Esophagus squamous epithelium (tissue), 5 donors: ENCODE measurements around the gene LONRF2. TPM values are rescaled to one million over a fixed set of nuclear protein-coding genes. Genes with fewer than 3 reads are reported as not detected.

Source experiments
- DNase-seq: peaks from one replicate; lab custom pipeline; 2025; lab: John Stamatoyannopoulos, UW
- H3K27ac ChIP-seq, 4 donors: fragments of 200-600 bp; sonication (generic); one replicate each; pipeline ENCODE4 v1.5.1; 2016 to 2019; ENCODE audit warnings: mild to moderate bottlenecking in 1 of 4
- H3K27me3 ChIP-seq, 4 donors: fragments of 200-600 bp; sonication (generic); 1 replicate in 3 of 4; 2 replicates in 1 of 4; pipeline versions ENCODE4 v1.5.1 to v1.6.0; 2017 to 2021; ENCODE audit warnings: antibody characterized with exemption in 1 of 4
- H3K36me3 ChIP-seq, 3 donors: fragments of 200-600 bp; sonication (generic); one replicate each; pipeline ENCODE4 v1.5.1; 2016 to 2019
- H3K4me1 ChIP-seq, 3 donors: fragments of 200-600 bp; sonication (generic); one replicate each; pipeline ENCODE4 v1.5.1; 2017 to 2019
- H3K4me3 ChIP-seq, 4 donors: fragments of 200-600 bp; sonication (generic); 1 replicate in 3 of 4; 2 replicates in 1 of 4; pipeline ENCODE4 v1.5.1; 2016 to 2019; ENCODE audit warnings: mild to moderate bottlenecking in 2 of 4, moderate library complexity in 1 of 4
- H3K9me3 ChIP-seq, 3 donors: fragments of 200-600 bp; sonication (generic); one replicate each; pipeline ENCODE4 v1.5.1; 2016 to 2019
- CTCF ChIP-seq, 6 experiments: fragments of 450-650 bp in 4 of 6; fragments of 200-600 bp in 2 of 6; sonication (generic) in 2 of 6; IDR thresholded peaks; one replicate each; pipeline ENCODE4 v1.5.1; 2016 to 2019; ENCODE audit warnings: antibody characterized with exemption in 6 of 6, mild to moderate bottlenecking in 4 of 6, moderate library complexity in 4 of 6
- POLR2A ChIP-seq, 4 donors: fragments of 450-650 bp; IDR thresholded peaks; one replicate each; pipeline ENCODE4 v1.6.1; 2017; ENCODE audit warnings: antibody characterized with exemption in 4 of 4, mild to moderate bottlenecking in 4 of 4, moderate library complexity in 3 of 4
- WGBS, 2 donors: methylation state at CpG; one replicate each; pipeline ENCODE4 v1.1.5; 2018; 5-methylcytosine and 5-hydroxymethylcytosine counted together
- intact Hi-C: fragments of 100-400 bp; cut with DNase I; formaldehyde crosslinking; loops from one replicate; pipeline ENCODE4 v1.15.0; 2022
- total RNA-seq, 4 donors: library from RNA; depleted of rRNA; stranded (reverse); fragments of >200 nt; gene quantifications; one replicate each; pipeline ENCODE4 v1.1.0, GENCODE V29; 2016
- donor health status: DM: yes; HTN: yes; CAD: no.

Gene LONRF2
- total RNA-seq, 4 donors from 2014 or later: 0.42 to 6.1 (median 1.0) TPM

- Histone ChIP-seq H3K27me3 (peaks cover 0 to 48% (median 3%) of the 10 kb centered on the region in 4 donors), H3K4me3 (no peak overlapping the region), H3K9me3 (peaks cover 0 to 12% (median 11%) of the 10 kb centered on the region in 3 donors), H3K27ac (no peak overlapping the region), H3K36me3 (no peaks in the 10 kb centered on the region), H3K4me1 (peaks cover 3 to 27% (median 16%) of the 10 kb centered on the region in 3 donors)
- intact Hi-C loops: no loop called here
- WGBS, 2 donors: 71 to 79% methylated on average over 1 of the region's 1 CpG
- DNase-seq: no peak
- TF ChIP-seq POLR2A (IDR thresholded peaks at IDR 0.05) (no peak), CTCF (IDR thresholded peaks at IDR 0.05) (no peak)
These were observed 4.7 kb downstream of the LONRF2 start for GRCh38 chr2:100317634-100318033.

- Histone ChIP-seq H3K27ac (no peak overlapping the region), H3K36me3 (no peaks in the 10 kb centered on the region), H3K4me1 (no peaks in the 10 kb centered on the region), H3K9me3 (no peaks in the 10 kb centered on the region), H3K4me3 (no peak overlapping the region), H3K27me3 (no peaks in the 10 kb centered on the region)
- WGBS, 2 donors: 76% methylated on average over 3 to 4 of the region's 4 CpGs
- intact Hi-C loops: no loop called here
- no peak for TF ChIP-seq POLR2A (IDR thresholded peaks at IDR 0.05)
- TF ChIP-seq CTCF (IDR thresholded peaks at IDR 0.05): no peak
- DNase-seq: no peak
These were observed 12.2 kb downstream of the LONRF2 start for GRCh38 chr2:100309973-100310719.

GRCh38 chr2:100309311-100309710 lies 13.0 kb downstream of the LONRF2 start:
- TF ChIP-seq CTCF (IDR thresholded peaks at IDR 0.05) (no peak), POLR2A (IDR thresholded peaks at IDR 0.05) (no peak)
- no peaks in the 10 kb centered on the region for H3K36me3 ChIP-seq
- peaks cover 0 to under 1% (median 0%) of the 10 kb centered on the region in 3 donors for H3K9me3 ChIP-seq
- H3K27ac ChIP-seq: no peak overlapping the region
- H3K27me3 ChIP-seq: no peaks in the 10 kb centered on the region
- WGBS, 2 donors: 77 to 85% methylated on average over 3 of the region's 3 CpGs
- no peak overlapping the region for H3K4me3 ChIP-seq
- H3K4me1 ChIP-seq: no peaks in the 10 kb centered on the region
- intact Hi-C loops: no loop called here
- DNase-seq: no peak

- H3K4me3 ChIP-seq: no peak overlapping the region
- H3K4me1 ChIP-seq: no peaks in the 10 kb centered on the region
- peaks cover 0 to 6% (median 0%) of the 10 kb centered on the region in 3 donors for H3K9me3 ChIP-seq
- WGBS, 2 donors: 68 to 84% methylated on average over 1 of the region's 1 CpG
- DNase-seq: no peak
- H3K27ac ChIP-seq: no peak overlapping the region
- H3K36me3 ChIP-seq: peaks cover 0 to 5% (median 0%) of the 10 kb centered on the region in 3 donors
- intact Hi-C loops: no loop called here
- no peaks in the 10 kb centered on the region for H3K27me3 ChIP-seq
- TF ChIP-seq CTCF (IDR thresholded peaks at IDR 0.05) (no peak), POLR2A (IDR thresholded peaks at IDR 0.05) (no peak)
These were observed 18.6 kb downstream of the LONRF2 start for GRCh38 chr2:100303744-100304143.

GRCh38 chr2:100302585-100302892 lies 19.8 kb downstream of the LONRF2 start:
- 68 to 69% methylated on average over 3 of the region's 3 CpGs for WGBS, 2 donors
- Histone ChIP-seq H3K4me1 (no peaks in the 10 kb centered on the region), H3K36me3 (peaks cover 0 to 14% (median 0%) of the 10 kb centered on the region in 3 donors), H3K27ac (no peak overlapping the region), H3K27me3 (no peaks in the 10 kb centered on the region), H3K4me3 (no peak overlapping the region), H3K9me3 (peaks cover 0 to 6% (median 0%) of the 10 kb centered on the region in 3 donors)
- TF ChIP-seq POLR2A (IDR thresholded peaks at IDR 0.05) (no peak), CTCF (IDR thresholded peaks at IDR 0.05) (no peak)
- DNase-seq: no peak
- intact Hi-C loops: no loop called here
